Smooth muscle cell (in vitro differentiated cells): ENCODE measurements around the gene GOLGA3. TPM values are rescaled to one million over a fixed set of nuclear protein-coding genes. Genes with fewer than 3 reads are reported as not detected.

Experiments used
- DNase-seq: peaks from one replicate; lab custom pipeline; 2025; ENCODE audit not compliant: unreplicated experiment; lab: John Stamatoyannopoulos, UW
- H2AFZ ChIP-seq: fragments of 200-600 bp; sonication (generic); 2 replicates; pipeline ENCODE4 v1.6.0; 2016; ENCODE audit warnings: antibody characterized with exemption, low read depth, mild to moderate bottlenecking
- H3F3A ChIP-seq: fragments of 200-600 bp; sonication (generic); 2 replicates; pipeline ENCODE4 v1.6.0; 2017; ENCODE audit warnings: antibody characterized with exemption, low read depth
- H3K27ac ChIP-seq: fragments of 200-600 bp; sonication (generic); 2 replicates; pipeline ENCODE4 v1.5.1; 2016; ENCODE audit warnings: low read depth, mild to moderate bottlenecking
- H3K27me3 ChIP-seq: fragments of 200-600 bp; sonication (generic); 2 replicates; pipeline ENCODE4 v1.6.1; 2016; ENCODE audit warnings: low read depth, mild to moderate bottlenecking
- H3K36me3 ChIP-seq: fragments of 200-600 bp; sonication (generic); 2 replicates; pipeline ENCODE4 v1.5.1; 2016; ENCODE audit warnings: low read depth
- H3K4me1 ChIP-seq: fragments of 200-600 bp; sonication (generic); 2 replicates; pipeline ENCODE4 v1.5.1; 2016; ENCODE audit warnings: low read depth
- H3K4me2 ChIP-seq: fragments of 200-600 bp; sonication (generic); 2 replicates; pipeline ENCODE4 v1.6.0; 2016; ENCODE audit warnings: mild to moderate bottlenecking
- H3K4me3 ChIP-seq: fragments of 200-600 bp; sonication (generic); 2 replicates; pipeline ENCODE4 v1.5.1; 2016; ENCODE audit warnings: mild to moderate bottlenecking
- H3K79me2 ChIP-seq: fragments of 200-600 bp; sonication (generic); 2 replicates; pipeline ENCODE4 v1.6.0; 2016; ENCODE audit warnings: low read depth, mild to moderate bottlenecking
- H3K9ac ChIP-seq: fragments of 200-600 bp; sonication (generic); 2 replicates; pipeline ENCODE4 v1.6.0; 2016; ENCODE audit warnings: low read depth
- H3K9me3 ChIP-seq: fragments of 200-600 bp; sonication (generic); replicated peaks from 2 replicates; pipeline ENCODE4 v1.5.1; 2016; ENCODE audit warnings: low read depth
- H4K20me1 ChIP-seq: fragments of 200-600 bp; sonication (generic); 2 replicates; pipeline ENCODE4 v1.6.0; 2016; ENCODE audit warnings: low read depth
- WGBS: methylation state at CpG from one replicate; pipeline ENCODE4 v1.1.7; 2016; ENCODE audit warnings: low lambda C conversion rate; 5-methylcytosine and 5-hydroxymethylcytosine counted together
- polyA plus RNA-seq: library from polyadenylated mRNA; unstranded; fragments of >200 nt; fragmentation: Nextera tagmentation; extraction: Ambion mirVana; gene quantifications from 2 replicates; pipeline ENCODE4 v1.2.1, GENCODE V29; 2016
- total RNA-seq: library from RNA; depleted of rRNA; stranded (reverse); fragments of >200 nt; gene quantifications from 2 replicates; pipeline ENCODE4 v1.2.3, GENCODE V29; 2014
- TF ChIP-seq, protein P1 (sequence below): fragments of 200-600 bp; sonication (generic); IDR thresholded peaks from 2 replicates; pipeline ENCODE4 v1.5.1; 2017; ENCODE audit warnings: borderline replicate concordance, mild to moderate bottlenecking, antibody characterized with exemption; ENCODE audit not compliant: insufficient read depth, poor library complexity, severe bottlenecking

Gene GOLGA3
- total and polyA plus RNA-seq, 2 experiments from 2014 or later = 25.1 to 34.5 TPM

DNA sequence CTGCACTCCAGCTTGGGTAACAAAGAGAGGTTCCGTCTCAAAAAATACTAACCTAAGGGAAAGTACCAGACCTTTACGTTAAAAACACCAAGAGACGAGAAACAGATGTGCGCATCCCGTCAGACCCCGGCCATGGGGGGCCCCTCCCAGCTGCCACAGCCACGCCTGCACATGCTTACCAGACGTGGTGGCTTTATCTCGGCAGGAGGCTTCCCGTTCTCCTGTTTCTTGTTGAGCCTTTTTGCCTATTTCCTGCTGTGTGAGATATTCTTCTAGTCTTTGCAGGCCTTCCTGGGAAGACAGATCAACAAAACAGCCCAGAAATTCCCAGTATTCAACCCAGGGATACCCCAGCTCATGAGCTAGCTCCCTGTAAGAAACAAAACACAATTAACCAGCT, 94.5 kb downstream of the GOLGA3 start:
- Histone ChIP-seq H3K9me3 (no peaks in the 10 kb centered on the region), H3K27ac (no peak overlapping the region), H3K4me2 (no peak overlapping the region), H3K4me1 (no peaks in the 10 kb centered on the region), H3K27me3 (no peaks in the 10 kb centered on the region), H3K36me3 (peaks cover 23% of the 10 kb centered on the region), H3F3A (no peaks in the 10 kb centered on the region), H2AFZ (no peak overlapping the region), H3K79me2 (no peaks in the 10 kb centered on the region), H4K20me1 (peaks cover 71% of the 10 kb centered on the region), H3K4me3 (no peak overlapping the region), H3K9ac (no peak overlapping the region)
- TF ChIP-seq, protein P1, sequence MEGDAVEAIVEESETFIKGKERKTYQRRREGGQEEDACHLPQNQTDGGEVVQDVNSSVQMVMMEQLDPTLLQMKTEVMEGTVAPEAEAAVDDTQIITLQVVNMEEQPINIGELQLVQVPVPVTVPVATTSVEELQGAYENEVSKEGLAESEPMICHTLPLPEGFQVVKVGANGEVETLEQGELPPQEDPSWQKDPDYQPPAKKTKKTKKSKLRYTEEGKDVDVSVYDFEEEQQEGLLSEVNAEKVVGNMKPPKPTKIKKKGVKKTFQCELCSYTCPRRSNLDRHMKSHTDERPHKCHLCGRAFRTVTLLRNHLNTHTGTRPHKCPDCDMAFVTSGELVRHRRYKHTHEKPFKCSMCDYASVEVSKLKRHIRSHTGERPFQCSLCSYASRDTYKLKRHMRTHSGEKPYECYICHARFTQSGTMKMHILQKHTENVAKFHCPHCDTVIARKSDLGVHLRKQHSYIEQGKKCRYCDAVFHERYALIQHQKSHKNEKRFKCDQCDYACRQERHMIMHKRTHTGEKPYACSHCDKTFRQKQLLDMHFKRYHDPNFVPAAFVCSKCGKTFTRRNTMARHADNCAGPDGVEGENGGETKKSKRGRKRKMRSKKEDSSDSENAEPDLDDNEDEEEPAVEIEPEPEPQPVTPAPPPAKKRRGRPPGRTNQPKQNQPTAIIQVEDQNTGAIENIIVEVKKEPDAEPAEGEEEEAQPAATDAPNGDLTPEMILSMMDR = no peak
- no peak for DNase-seq
- WGBS = 76% methylated on average over 10 of the region's 10 CpGs

DNA sequence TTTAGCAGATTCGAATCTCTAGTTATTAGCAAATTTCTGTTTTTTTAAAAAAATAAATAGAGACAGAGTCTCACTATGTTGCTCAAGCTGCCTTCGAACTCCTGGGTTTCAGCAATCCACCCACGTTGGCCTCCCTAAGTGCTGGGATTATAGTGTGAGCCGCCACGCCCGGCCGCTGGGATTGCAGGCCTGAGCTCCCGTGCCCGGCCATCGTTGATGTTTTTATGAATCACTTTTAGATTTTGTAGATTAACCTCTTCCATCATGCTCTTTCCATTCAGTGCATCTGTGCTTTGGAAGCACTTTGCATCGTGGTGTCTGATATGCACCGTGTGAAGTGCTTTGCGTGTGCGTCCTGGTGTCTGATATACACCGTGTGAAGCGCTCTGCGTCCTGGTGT, 97.1 kb downstream of the GOLGA3 start:
- Histone ChIP-seq H3K4me3 (no peak overlapping the region), H3K9ac (no peak overlapping the region), H3K9me3 (no peaks in the 10 kb centered on the region)

DNA sequence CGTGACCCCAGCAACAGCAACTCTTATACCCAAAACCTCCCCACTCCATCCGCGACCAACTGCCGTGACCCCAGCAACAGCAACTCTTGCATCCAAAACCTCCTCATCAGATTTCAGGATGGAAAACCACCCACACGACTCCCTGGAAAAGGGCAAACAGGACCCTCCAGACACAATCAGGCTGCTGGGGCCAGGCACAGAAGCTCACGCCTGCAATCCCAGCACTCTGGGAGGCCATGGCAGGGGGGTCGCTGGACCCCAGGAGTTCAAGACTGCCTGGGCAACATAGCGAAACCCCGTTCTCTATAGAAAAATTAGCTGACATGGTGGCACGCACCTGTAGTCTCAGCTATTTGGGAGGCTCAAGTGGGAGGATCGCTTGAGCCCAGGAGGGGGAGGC, 98.3 kb downstream of the GOLGA3 start:
- H3K36me3 ChIP-seq = peaks cover 23% of the 10 kb centered on the region
- no peak overlapping the region for H3K9ac ChIP-seq
- TF ChIP-seq, protein P1 = no peak
- H3K4me3 ChIP-seq = no peak overlapping the region
- no peaks in the 10 kb centered on the region for H3K27me3 ChIP-seq
- H3K4me2 ChIP-seq = no peak overlapping the region
- no peak overlapping the region for H3K27ac ChIP-seq
- peaks cover 15% of the 10 kb centered on the region for H3K79me2 ChIP-seq
- H3F3A ChIP-seq = no peaks in the 10 kb centered on the region
- no peak for DNase-seq
- 97% methylated on average over 11 of the region's 11 CpGs for WGBS
- H4K20me1 ChIP-seq = peaks cover 78% of the 10 kb centered on the region
- no peaks in the 10 kb centered on the region for H3K4me1 ChIP-seq
- no peak overlapping the region for H2AFZ ChIP-seq
- no peaks in the 10 kb centered on the region for H3K9me3 ChIP-seq

More for the DNA sequence above, 97.1 kb downstream of the GOLGA3 start:
- TF ChIP-seq, protein P1 = no peak
- WGBS = 88% methylated on average over 17 of the region's 17 CpGs
- Histone ChIP-seq H3K27ac (no peak overlapping the region), H2AFZ (no peak overlapping the region), H3K4me2 (no peak overlapping the region), H3K27me3 (no peaks in the 10 kb centered on the region), H3K79me2 (peaks cover 10% of the 10 kb centered on the region), H3K36me3 (peaks cover 28% of the 10 kb centered on the region), H3K4me1 (no peaks in the 10 kb centered on the region), H3F3A (no peaks in the 10 kb centered on the region), H4K20me1 (peaks cover 72% of the 10 kb centered on the region)
- DNase-seq = no peak

DNA sequence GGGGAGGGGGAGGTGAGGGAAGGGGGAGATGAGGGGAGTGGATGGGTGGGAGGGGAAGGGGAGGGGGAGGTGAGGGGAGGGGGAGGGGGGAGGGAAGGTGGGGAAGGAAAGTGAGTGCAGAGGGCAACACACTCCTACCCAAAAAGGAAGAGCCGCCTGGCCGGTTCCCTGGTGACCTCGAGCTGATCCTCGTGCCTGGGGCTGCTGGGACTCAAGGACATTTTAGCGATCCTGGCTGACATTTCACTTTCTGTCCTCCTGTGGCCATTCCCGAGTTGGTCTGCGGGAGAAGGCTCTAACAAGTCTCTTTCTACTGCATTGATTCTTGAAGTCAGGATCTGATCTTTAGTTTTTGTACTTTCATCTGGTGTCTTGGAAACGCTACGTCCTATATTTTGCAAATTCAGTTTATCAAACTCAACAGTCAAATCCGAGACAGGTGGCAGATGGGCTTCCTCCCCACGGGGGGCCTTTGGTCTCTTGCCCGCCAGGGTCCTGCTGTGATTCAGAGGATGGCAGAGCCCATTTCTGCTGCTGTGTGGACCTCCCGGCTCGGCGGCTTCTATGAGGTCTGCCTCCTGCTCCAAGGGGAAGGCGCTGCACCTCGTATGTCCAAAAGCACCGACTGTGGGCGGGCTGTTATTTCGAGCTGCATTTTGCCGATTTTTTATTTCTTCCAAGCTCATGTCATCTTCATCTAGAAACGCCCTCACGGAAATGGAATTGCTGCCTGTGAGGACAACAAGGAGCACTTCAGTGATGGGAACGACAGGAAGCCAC, 98.9 kb downstream of the GOLGA3 start:
- H3K27me3 ChIP-seq = no peaks in the 10 kb centered on the region
- peaks cover 17% of the 10 kb centered on the region for H3K36me3 ChIP-seq
- H3K9me3 ChIP-seq = no peaks in the 10 kb centered on the region
- no peak overlapping the region for H3K27ac ChIP-seq
- H3F3A ChIP-seq = no peaks in the 10 kb centered on the region
- WGBS = 94% methylated on average over 24 of the region's 24 CpGs
- no peak overlapping the region for H2AFZ ChIP-seq
- no peak overlapping the region for H3K9ac ChIP-seq
- H3K79me2 ChIP-seq = peaks cover 15% of the 10 kb centered on the region
- H3K4me2 ChIP-seq = no peak overlapping the region
- peaks cover 78% of the 10 kb centered on the region for H4K20me1 ChIP-seq
- no peak for DNase-seq
- H3K4me3 ChIP-seq = no peak overlapping the region
- TF ChIP-seq, protein P1 = no peak
- no peaks in the 10 kb centered on the region for H3K4me1 ChIP-seq
